ENCODE results near the gene TSPAN18.

- no peak for TF ChIP-seq CTCF (conservative IDR thresholded peaks at IDR 0.05; ENCODE audit: low read length)
- TF ChIP-seq EZH2phosphoT487 (IDR thresholded peaks at IDR 0.05; ENCODE audit: borderline replicate concordance, low read depth, low read length): no peak
Measured at GRCh38 chr11:44915004-44915403, 188.2 kb downstream of the TSPAN18 start.
